ENCODE data around the gene EFS.

DNA sequence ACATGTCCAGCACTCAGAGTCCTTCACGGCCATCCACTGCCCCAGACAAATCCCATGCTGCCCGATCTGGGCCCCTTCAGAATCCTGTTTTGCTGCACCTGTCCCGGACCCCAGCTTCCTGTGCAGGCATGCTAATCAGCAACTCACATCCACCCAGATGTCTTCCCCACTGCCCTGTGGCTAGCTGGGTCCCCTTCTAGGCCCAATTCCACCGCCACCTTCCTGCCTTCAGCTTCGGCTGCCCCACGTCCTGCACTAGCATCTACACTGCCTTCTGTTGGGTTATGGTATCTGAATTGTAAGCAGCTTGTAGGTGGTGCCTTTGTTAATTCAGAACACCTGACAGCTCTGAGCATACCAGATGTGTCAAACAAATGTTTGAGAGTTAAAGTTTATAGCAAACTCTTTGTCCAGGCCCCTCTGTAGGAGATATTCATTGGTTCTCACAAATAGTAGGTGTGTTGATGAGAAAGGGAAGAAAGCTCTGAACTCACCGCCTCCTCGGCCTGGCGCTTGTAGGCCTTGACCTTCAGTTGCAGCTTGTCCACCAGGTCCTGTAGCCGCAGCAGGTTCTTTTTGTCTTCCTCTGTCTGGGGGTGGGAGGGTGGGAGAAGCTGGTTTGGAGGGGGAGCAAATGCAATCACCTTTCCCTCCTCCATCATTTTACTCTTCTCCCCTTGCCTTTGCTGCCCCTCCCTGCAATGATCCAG is 17.9 kb upstream of the EFS start:
- TF ChIP-seq, protein P1, sequence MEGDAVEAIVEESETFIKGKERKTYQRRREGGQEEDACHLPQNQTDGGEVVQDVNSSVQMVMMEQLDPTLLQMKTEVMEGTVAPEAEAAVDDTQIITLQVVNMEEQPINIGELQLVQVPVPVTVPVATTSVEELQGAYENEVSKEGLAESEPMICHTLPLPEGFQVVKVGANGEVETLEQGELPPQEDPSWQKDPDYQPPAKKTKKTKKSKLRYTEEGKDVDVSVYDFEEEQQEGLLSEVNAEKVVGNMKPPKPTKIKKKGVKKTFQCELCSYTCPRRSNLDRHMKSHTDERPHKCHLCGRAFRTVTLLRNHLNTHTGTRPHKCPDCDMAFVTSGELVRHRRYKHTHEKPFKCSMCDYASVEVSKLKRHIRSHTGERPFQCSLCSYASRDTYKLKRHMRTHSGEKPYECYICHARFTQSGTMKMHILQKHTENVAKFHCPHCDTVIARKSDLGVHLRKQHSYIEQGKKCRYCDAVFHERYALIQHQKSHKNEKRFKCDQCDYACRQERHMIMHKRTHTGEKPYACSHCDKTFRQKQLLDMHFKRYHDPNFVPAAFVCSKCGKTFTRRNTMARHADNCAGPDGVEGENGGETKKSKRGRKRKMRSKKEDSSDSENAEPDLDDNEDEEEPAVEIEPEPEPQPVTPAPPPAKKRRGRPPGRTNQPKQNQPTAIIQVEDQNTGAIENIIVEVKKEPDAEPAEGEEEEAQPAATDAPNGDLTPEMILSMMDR (IDR thresholded peaks at IDR 0.05) = no peak
- TF ChIP-seq POLR2A (IDR thresholded peaks at IDR 0.05) = no peak
